ENCODE results near the gene MRE11. TPM values are rescaled to one million over a fixed set of nuclear protein-coding genes. Genes with fewer than 3 reads are reported as not detected.
"Not testable (repeated sequence)": the region's sequence is repeated elsewhere in the genome, so short reads cannot be mapped to it uniquely, and the experiment has no call there.

Gene MRE11
- total RNA-seq, 2 experiments from 2014 or later: 40.8 to 41.1 TPM

GRCh38 chr11:94519478-94520084, 25.9 kb upstream of the MRE11 start:
- DNase-seq: no peak
- peaks cover 18% of the 10 kb centered on the region for H3K27me3 Mint-ChIP-seq
- POLR2A ChIA-PET: no interaction called here
- H3K27ac Mint-ChIP-seq: no peak overlapping the region
- no peak overlapping the region for H3K4me3 Mint-ChIP-seq
- no peaks in the 10 kb centered on the region for H3K36me3 Mint-ChIP-seq
- no peaks in the 10 kb centered on the region for H3K4me1 Mint-ChIP-seq
- no peak for ATAC-seq (ENCODE audit: low read depth)
- no peaks in the 10 kb centered on the region for H3K9me3 Mint-ChIP-seq

- POLR2A ChIA-PET: interaction anchor here (0.7 kb wide), 1 partner anchor 451 kb away, joined by 3 read pairs; no protein-coding TSS in a partner anchor
- Mint-ChIP-seq H3K36me3 (no peaks in the 10 kb centered on the region), H3K4me1 (no peaks in the 10 kb centered on the region), H3K27ac (no peak overlapping the region), H3K9me3 (no peaks in the 10 kb centered on the region), H3K27me3 (peaks cover 20% of the 10 kb centered on the region), H3K4me3 (no peak overlapping the region)
- no peak for DNase-seq
- ATAC-seq (ENCODE audit: low read depth): no peak
These were observed 24.7 kb upstream of the MRE11 start for GRCh38 chr11:94518300-94518699.

GRCh38 chr11:94516725-94517124, 23.1 kb upstream of the MRE11 start:
- H3K4me1 Mint-ChIP-seq: peaks cover 13% of the 10 kb centered on the region
- H3K4me3 Mint-ChIP-seq: no peak overlapping the region
- no peak overlapping the region for H3K27ac Mint-ChIP-seq
- no peaks in the 10 kb centered on the region for H3K36me3 Mint-ChIP-seq
- no peak for DNase-seq
- H3K9me3 Mint-ChIP-seq: no peaks in the 10 kb centered on the region
- POLR2A ChIA-PET: no interaction called here
- peaks cover 27% of the 10 kb centered on the region for H3K27me3 Mint-ChIP-seq
- no peak for ATAC-seq (ENCODE audit: low read depth)

GRCh38 chr11:94515398-94515797, 21.8 kb upstream of the MRE11 start:
- Mint-ChIP-seq H3K4me3 (no peak overlapping the region), H3K27ac (no peak overlapping the region), H3K36me3 (no peaks in the 10 kb centered on the region), H3K9me3 (no peaks in the 10 kb centered on the region), H3K4me1 (peaks cover 14% of the 10 kb centered on the region), H3K27me3 (peaks cover 38% of the 10 kb centered on the region)
- no peak for ATAC-seq (ENCODE audit: low read depth)
- POLR2A ChIA-PET: no interaction called here
- DNase-seq: no peak

GRCh38 chr11:94513091-94513490, 19.4 kb upstream of the MRE11 start:
- DNase-seq (no peak), ATAC-seq (ENCODE audit: low read depth) (no peak)
- POLR2A ChIA-PET: interaction anchor here (1.2 kb wide), 1 partner anchor 31 kb away, joined by 4 read pairs; the partner anchor contains the start of gene FUT4
- Mint-ChIP-seq H3K9me3 (no peaks in the 10 kb centered on the region), H3K36me3 (no peaks in the 10 kb centered on the region), H3K4me1 (peaks cover 14% of the 10 kb centered on the region), H3K27me3 (peaks cover 42% of the 10 kb centered on the region), H3K27ac (no peak overlapping the region), H3K4me3 (no peak overlapping the region)

- ATAC-seq (ENCODE audit: low read depth): peak; percentile 87
- peak within 1 kb of the TSS; percentile 73 for H3K4me3 Mint-ChIP-seq
- H3K9me3 Mint-ChIP-seq: no peaks in the 10 kb centered on the region
- H3K27ac Mint-ChIP-seq: no peak within 1 kb of the TSS
- POLR2A ChIA-PET: interaction anchor here (0.9 to 1.2 kb wide), 2 partner anchors 15 to 32 kb away, joined by 3 to 4 read pairs; partner anchors contain the start of gene FUT4
- DNase-seq: peak; percentile 67
- H3K27me3 Mint-ChIP-seq: peaks cover 39% of the 10 kb centered on the region
- no peaks in the 10 kb centered on the region for H3K36me3 Mint-ChIP-seq
- H3K4me1 Mint-ChIP-seq: peaks cover 14% of the 10 kb centered on the region
These were observed 18.5 kb upstream of the MRE11 start, which contains the start of gene C11orf97 for GRCh38 chr11:94511932-94512781. Gene C11orf97, plus strand, starts transcription at chr11:94512461. Its CDS starts 68 bp downstream, at chr11:94512529.

GRCh38 chr11:94507485-94507884, 13.8 kb upstream of the MRE11 start:
- DNase-seq (no peak), ATAC-seq (ENCODE audit: low read depth) (no peak)
- peaks cover 19% of the 10 kb centered on the region for H3K27me3 Mint-ChIP-seq
- no peak overlapping the region for H3K27ac Mint-ChIP-seq
- no peaks in the 10 kb centered on the region for H3K36me3 Mint-ChIP-seq
- H3K4me1 Mint-ChIP-seq: peaks cover 8% of the 10 kb centered on the region
- H3K9me3 Mint-ChIP-seq: no peaks in the 10 kb centered on the region
- H3K4me3 Mint-ChIP-seq: no peak overlapping the region
- POLR2A ChIA-PET: no interaction called here

GRCh38 chr11:94506513-94506912, 12.9 kb upstream of the MRE11 start:
- POLR2A ChIA-PET; ATAC-seq (ENCODE audit: low read depth): not testable (repeated sequence)

GRCh38 chr11:94504689-94505293, 11.1 kb upstream of the MRE11 start:
- no peaks in the 10 kb centered on the region for H3K9me3 Mint-ChIP-seq
- H3K4me3 Mint-ChIP-seq: no peak overlapping the region
- ATAC-seq (ENCODE audit: low read depth): peak; percentile 33
- H3K36me3 Mint-ChIP-seq: no peaks in the 10 kb centered on the region
- H3K27ac Mint-ChIP-seq: no peak overlapping the region
- POLR2A ChIA-PET: no interaction called here
- no peaks in the 10 kb centered on the region for H3K4me1 Mint-ChIP-seq
- peaks cover 4% of the 10 kb centered on the region for H3K27me3 Mint-ChIP-seq
- DNase-seq: no peak

More at GRCh38 chr11:94506513-94506912, 12.9 kb upstream of the MRE11 start:
- not testable (repeated sequence) for H3K27ac Mint-ChIP-seq, H3K4me3 Mint-ChIP-seq, H3K4me1 Mint-ChIP-seq, H3K9me3 Mint-ChIP-seq, DNase-seq, H3K36me3 Mint-ChIP-seq
- peaks cover 13% of the 10 kb centered on the region for H3K27me3 Mint-ChIP-seq

- no peaks in the 10 kb centered on the region for H3K27me3 Mint-ChIP-seq
- ATAC-seq (ENCODE audit: low read depth) (no peak), DNase-seq (no peak)
- POLR2A ChIA-PET: interaction anchor here (0.8 kb wide), 1 partner anchor 9 kb away, joined by 3 read pairs; no protein-coding TSS in a partner anchor
- H3K4me3 Mint-ChIP-seq: no peak overlapping the region
- peaks cover 6% of the 10 kb centered on the region for H3K36me3 Mint-ChIP-seq
- H3K9me3 Mint-ChIP-seq: no peaks in the 10 kb centered on the region
- H3K4me1 Mint-ChIP-seq: peaks cover 3% of the 10 kb centered on the region
- H3K27ac Mint-ChIP-seq: no peak overlapping the region
These were observed 7.9 kb upstream of the MRE11 start for GRCh38 chr11:94501522-94501921.

- H3K4me1 Mint-ChIP-seq: peaks cover 6% of the 10 kb centered on the region
- no peak overlapping the region for H3K4me3 Mint-ChIP-seq
- no peaks in the 10 kb centered on the region for H3K27me3 Mint-ChIP-seq
- DNase-seq: no peak
- no peak for ATAC-seq (ENCODE audit: low read depth)
- peaks cover 6% of the 10 kb centered on the region for H3K36me3 Mint-ChIP-seq
- H3K9me3 Mint-ChIP-seq: no peaks in the 10 kb centered on the region
- H3K27ac Mint-ChIP-seq: no peak overlapping the region
- POLR2A ChIA-PET: no interaction called here
These were observed 6.5 kb upstream of the MRE11 start for GRCh38 chr11:94500181-94500580.

GRCh38 chr11:94494126-94494680, 559 bp upstream of the MRE11 start:
- DNase-seq: no peak
- POLR2A ChIA-PET: interaction anchor here (0.6 to 1.0 kb wide), 4 partner anchors 50 to 710 kb away, joined by 3 to 6 read pairs (median 4); partner anchors contain the start of genes MED17, PANX1 and SRSF8
- Mint-ChIP-seq H3K27me3 (no peaks in the 10 kb centered on the region), H3K4me3 (peak overlapping the region; percentile 92), H3K27ac (peak overlapping the region; percentile 85), H3K36me3 (peaks cover 15% of the 10 kb centered on the region), H3K9me3 (no peaks in the 10 kb centered on the region), H3K4me1 (peaks cover 24% of the 10 kb centered on the region)
- peak; percentile 75 for ATAC-seq (ENCODE audit: low read depth)

GRCh38 chr11:94486068-94486467, 7.6 kb downstream of the MRE11 start:
- Mint-ChIP-seq H3K36me3 (peaks cover 51% of the 10 kb centered on the region), H3K27me3 (no peaks in the 10 kb centered on the region), H3K27ac (no peak overlapping the region), H3K4me3 (no peak overlapping the region), H3K4me1 (peaks cover 8% of the 10 kb centered on the region), H3K9me3 (no peaks in the 10 kb centered on the region)
- ATAC-seq (ENCODE audit: low read depth): no peak
- no peak for DNase-seq
- POLR2A ChIA-PET: no interaction called here
